H1 (cell line): ENCODE results near the gene SEC61B. TPM values are rescaled to one million over a fixed set of nuclear protein-coding genes. Genes with fewer than 3 reads are reported as not detected.

ENCODE experiments used
- BRCA1 ChIP-seq: IDR thresholded peaks from 2 replicates; pipeline ENCODE4 v1.6.1; 2012; ENCODE audit warnings: low read depth, low read length, improper control_type of control experiment
- CTBP2 ChIP-seq: IDR thresholded peaks from 2 replicates; pipeline ENCODE4 v1.7.0; 2011; ENCODE audit warnings: borderline replicate concordance, mild to moderate bottlenecking, moderate library complexity, mixed read lengths, low read length; ENCODE audit not compliant: insufficient read depth, insufficient read length
- GABPA ChIP-seq: IDR thresholded peaks from 2 replicates; pipeline ENCODE4 v1.6.1; 2011; ENCODE audit warnings: mild to moderate bottlenecking, low read length, moderate library complexity, borderline replicate concordance; ENCODE audit not compliant: insufficient read depth
- RNF2 ChIP-seq: fragments of 200-900, 300-1000 bp; sonication (generic); IDR thresholded peaks from 2 replicates; pipeline ENCODE4 v1.7.1; 2016; ENCODE audit warnings: borderline replicate concordance, low read depth, mild to moderate bottlenecking, antibody characterized with exemption, low read length; ENCODE audit not compliant: poor library complexity, severe bottlenecking; ENCODE audit errors: missing control alignments
- SIN3A ChIP-seq, 2 experiments: IDR thresholded peaks in 1 of 2; conservative IDR thresholded peaks in 1 of 2; 2 replicates each; pipeline ENCODE4 v1.6.1; 2011 to 2012; ENCODE audit warnings: low read length in 2 of 2, improper control_type of control experiment in 1 of 2, low read depth in 1 of 2, mild to moderate bottlenecking in 1 of 2
- SP4 ChIP-seq: IDR thresholded peaks from 2 replicates; pipeline ENCODE4 v1.6.1; 2012; ENCODE audit warnings: low read length, inconsistent platforms
- TAF1 ChIP-seq: IDR thresholded peaks from 2 replicates; pipeline ENCODE4 v1.6.1; 2011; ENCODE audit warnings: mild to moderate bottlenecking, low read depth, low read length
- TEAD4 ChIP-seq: IDR thresholded peaks from 2 replicates; pipeline ENCODE4 v1.6.1; 2012; ENCODE audit warnings: low read depth, low read length, inconsistent platforms, mixed read lengths
- polyA plus RNA-seq, 7 experiments: library from polyadenylated mRNA; depleted of rRNA in 3 of 7; stranded (reverse) in 5 of 7; unstranded in 2 of 7; fragments of >200 nt in 5 of 7; fragments of 200-250 nt in 2 of 7; gene quantifications; 1 replicate in 5 of 7; 2 replicates in 1 of 7; 4 replicates in 1 of 7; pipeline versions ENCODE4 v1.2.1 to v1.2.3, GENCODE V29; 2011 to 2013; ENCODE audit warnings: missing spikeins in 2 of 7, mixed read lengths in 2 of 7
- total RNA-seq: library from RNA; stranded (reverse); fragmentation: NEBNext Ultra II Directional; extraction: Animal tissue kit (Norgen Biotek cat#: 25700); gene quantifications from 2 replicates; pipeline ENCODE4 v1.2.1, GENCODE V29; 2021

Gene SEC61B
- total and polyA plus RNA-seq, 2 of the 8 experiments (the other 6 are each of a cell fraction or from before 2014, with no cell fraction given) = 155 to 379 TPM

GRCh38 chr9:99239341-99240060 lies 17.4 kb downstream of the SEC61B start (continued):
- no peak for TF ChIP-seq TAF1
- TF ChIP-seq GABPA = no peak
- TF ChIP-seq SP4 = no peak
- TF ChIP-seq BRCA1 = no peak
- no peak for TF ChIP-seq SIN3A (conservative IDR thresholded peaks at IDR 0.05 in 1 of 2, IDR thresholded peaks at IDR 0.05 in 1 of 2; ENCODE audit: low read depth in 1 of 2, low read length in 2 of 2)
- TF ChIP-seq TEAD4 = no peak
- TF ChIP-seq RNF2 = no peak
- TF ChIP-seq CTBP2 = no peak
- TF ChIP-seq, all 59 proteins: peak for 0
